Measurements from ENCODE around the gene PRPF39. TPM values are rescaled to one million over a fixed set of nuclear protein-coding genes. Genes with fewer than 3 reads are reported as not detected.

PRPF39 gene
- total and polyA plus RNA-seq, 2 of the 4 experiments (the other 2 are of a cell fraction): 18.1 to 29.6 TPM

- Histone ChIP-seq H3K36me3 (ENCODE audit: control insufficient read depth, insufficient read depth, low read length) (peaks cover 37% of the 10 kb centered on the region), H2BK15ac (ENCODE audit: low read depth, low read length) (no peak overlapping the region), H2BK5ac (ENCODE audit: low read depth, low read length, poor library complexity, severe bottlenecking) (no peak overlapping the region), H3K23ac (ENCODE audit: low read depth, low read length) (no peak overlapping the region), H3K27ac (ENCODE audit: insufficient read depth, low read length) (no peak overlapping the region), H3K14ac (replicated peaks; ENCODE audit: low read depth, low read length) (no peak overlapping the region), H2AFZ (replicated peaks; ENCODE audit: low read length, poor library complexity) (no peak overlapping the region), H3K4me1 (ENCODE audit: control insufficient read depth, insufficient read depth, low read length) (peaks cover under 1% of the 10 kb centered on the region; the same call in 1 of the 2 replicates), H3K4me2 (ENCODE audit: low read depth, low read length) (no peak overlapping the region), H3K9me3 (ENCODE audit: control insufficient read depth, insufficient read depth, low read length) (no peaks in the 10 kb centered on the region), H4K8ac (ENCODE audit: low read depth in 2 of 2, low read length in 2 of 2) (no peak overlapping the region), H3K4ac (ENCODE audit: low read depth, low read length) (no peak overlapping the region), H3K9ac (ENCODE audit: low read depth, low read length) (no peak overlapping the region), H3K27me3 (ENCODE audit: control insufficient read depth, insufficient read depth, low read length) (no peaks in the 10 kb centered on the region), H4K91ac (ENCODE audit: insufficient read depth, low read depth, low read length) (no peak overlapping the region), H2AK9ac (replicated peaks; ENCODE audit: low read depth, low read length, poor library complexity) (no peak overlapping the region), H4K5ac (ENCODE audit: low read depth, low read length) (no peak overlapping the region), H3K4me3 (ENCODE audit: insufficient read depth, low read depth, low read length) (no peak overlapping the region), H2BK120ac (ENCODE audit: low read depth, low read length) (no peak overlapping the region), H3K56ac (ENCODE audit: extremely low read depth, insufficient read depth, low read length) (no peak overlapping the region), H3K9me1 (ENCODE audit: insufficient read depth, low read length) (no peaks in the 10 kb centered on the region), H2BK20ac (ENCODE audit: low read depth, low read length) (no peak overlapping the region), H3K79me1 (ENCODE audit: low read depth in 1 of 2, low read length in 2 of 2) (peaks cover 0 to 2% of the 10 kb centered on the region in 2 experiments; a peak in 2 of 4 replicates), H4K20me1 (ENCODE audit: insufficient read depth, low read length) (peaks cover 2% of the 10 kb centered on the region; the same call in 1 of the 2 replicates), H2AK5ac (ENCODE audit: low read depth, low read length) (no peak overlapping the region), H3K18ac (ENCODE audit: low read depth, low read length) (no peak overlapping the region)
- ATAC-seq (ENCODE audit: low read depth): no peak
- intact Hi-C loops (cut with micrococcal nuclease) (no loop called here), in situ Hi-C loops (cut with MboI; ENCODE audit: low sequenced_read_pairs) (no loop called here), dilution Hi-C loops (cut with HindIII; ENCODE audit: low sequenced_read_pairs, unreplicated experiment) (no loop called here)
- no peak for TF ChIP-seq RCOR1 (IDR thresholded peaks at IDR 0.05; ENCODE audit: insufficient replicate concordance, low read length)
- no peak for TF ChIP-seq FOS (IDR thresholded peaks at IDR 0.05; ENCODE audit: low read depth, low read length)
- no peak for TF ChIP-seq USF2 (IDR thresholded peaks at IDR 0.05; ENCODE audit: low read depth, low read length)
- TF ChIP-seq SMC3 (IDR thresholded peaks at IDR 0.05; ENCODE audit: low read depth, low read length): no peak
- TF ChIP-seq CHD1 (IDR thresholded peaks at IDR 0.05; ENCODE audit: low read depth, low read length): no peak
- TF ChIP-seq MXI1 (IDR thresholded peaks at IDR 0.05; ENCODE audit: borderline replicate concordance, low read depth, low read length): no peak
- no peak for TF ChIP-seq BHLHE40 (IDR thresholded peaks at IDR 0.05; ENCODE audit: low read depth, low read length)
- no peak for TF ChIP-seq CTCF (conservative IDR thresholded peaks at IDR 0.05; ENCODE audit: low read depth, low read length)
- no peak for TF ChIP-seq MAZ (IDR thresholded peaks at IDR 0.05; ENCODE audit: borderline replicate concordance, low read depth, low read length)
- WGBS, 2 experiments (ENCODE audit: extremely low coverage in 2 of 2, insufficient read length in 1 of 2): no CpG with 5 or more reads among the region's 6 CpGs
- POLR2A ChIA-PET (ENCODE audit: unreplicated experiment): no interaction called here
- no peak for DNase-seq
- BruUV-seq (replicated peaks): no TSS peak
- CTCF ChIA-PET: no interaction called here
These were observed 34.7 kb downstream of the PRPF39 start for GRCh38 chr14:45118594-45118993.
